ENCODE results near the gene EFR3B. TPM values are rescaled to one million over a fixed set of nuclear protein-coding genes. Genes with fewer than 3 reads are reported as not detected.

The EFR3B gene
- total and polyA plus RNA-seq, 2 of the 13 experiments (the other 11 are each of a cell fraction or from before 2014, with no cell fraction given) = 0.42 TPM

GRCh38 chr2:25055376-25055920 lies 13.6 kb downstream of the EFR3B start:
- ATAC-seq (no peak), FAIRE-seq (no peak), DNase-seq (ENCODE audit: low spot score) (no peak)
- no peak overlapping the region for H2AFZ ChIP-seq (ENCODE audit: low read length)
- 43% methylated on average over 9 of the region's 9 CpGs for WGBS (ENCODE audit: low lambda C conversion rate)
- H3K4me1 ChIP-seq (ENCODE audit: insufficient read depth, low read length) = no peaks in the 10 kb centered on the region
- H3K27ac ChIP-seq (ENCODE audit: extremely low read length, insufficient read depth, low read length) = no peak overlapping the region
- H4K20me1 ChIP-seq (ENCODE audit: insufficient read depth, low read length) = no peaks in the 10 kb centered on the region
- intact Hi-C loops (cut with micrococcal nuclease; ENCODE audit: unreplicated experiment) (no loop called here), in situ Hi-C loops (cut with HindIII; ENCODE audit: extremely low pct_ligation_motif_present, low pct_unique_long_range_greater_than_20kb) (no loop called here)
- no peaks in the 10 kb centered on the region for H3K36me3 ChIP-seq (replicated peaks in 1 of 2; ENCODE audit: control insufficient read depth in 1 of 2, insufficient read depth in 2 of 2, low read length in 2 of 2)
- H3K27me3 ChIP-seq (ENCODE audit: control insufficient read depth in 1 of 2, insufficient read depth in 2 of 2, low read length in 2 of 2) = no peaks in the 10 kb centered on the region
- no peaks in the 10 kb centered on the region for H3K9me3 ChIP-seq (ENCODE audit: low read length)
- no peaks in the 10 kb centered on the region for H3K79me2 ChIP-seq (ENCODE audit: insufficient read depth, low read length)
- no peak overlapping the region for H3K4me3 ChIP-seq (replicated peaks in 1 of 3; ENCODE audit: insufficient read depth in 1 of 3, low read depth in 2 of 3, low read length in 3 of 3)
- H3K9ac ChIP-seq (ENCODE audit: insufficient read depth, low read depth, low read length) = no peak overlapping the region
- H3K4me2 ChIP-seq (ENCODE audit: low read depth, low read length) = no peak overlapping the region
- CTCF ChIA-PET (ENCODE audit: low intra/inter-chr PET ratio, low total read pairs) = no interaction called here
- BruUV-seq (replicated peaks) = no TSS peak
- POLR2A ChIA-PET = no interaction called here
- TF ChIP-seq ZNF644 (CRISPR knock-in tag; IDR thresholded peaks at IDR 0.05; ENCODE audit: low read depth) (no peak), ATF7-NPFF (CRISPR knock-in tag; IDR thresholded peaks at IDR 0.05; ENCODE audit: low read depth) (no peak), ZIK1 (CRISPR knock-in tag; IDR thresholded peaks at IDR 0.05; ENCODE audit: borderline replicate concordance, low read depth) (no peak), ZNF574 (CRISPR knock-in tag; IDR thresholded peaks at IDR 0.05) (no peak), ZSCAN12 (CRISPR knock-in tag; IDR thresholded peaks at IDR 0.05) (no peak), MXD4 (CRISPR knock-in tag; IDR thresholded peaks at IDR 0.05) (no peak), NCOA1 (CRISPR knock-in tag; IDR thresholded peaks at IDR 0.05) (no peak), CEBPZ (IDR thresholded peaks at IDR 0.05; ENCODE audit: low read length) (no peak), ZNF878 (CRISPR knock-in tag; IDR thresholded peaks at IDR 0.05) (no peak), ZBTB46 (CRISPR knock-in tag; IDR thresholded peaks at IDR 0.05; ENCODE audit: borderline replicate concordance) (no peak), ZNF557 (CRISPR knock-in tag; IDR thresholded peaks at IDR 0.05) (no peak), SNAPC4 (CRISPR knock-in tag; IDR thresholded peaks at IDR 0.05) (no peak)
